Heart left ventricle (tissue), 16 donors: ENCODE measurements around the gene PRADC1. TPM values are rescaled to one million over a fixed set of nuclear protein-coding genes. Genes with fewer than 3 reads are reported as not detected.

Experiments
- ATAC-seq, 4 donors: fragments of 200-7000 bp; cut with Tn5 transposase; one replicate each; pipeline ENCODE4 v1.9.1; 2020 to 2022; ENCODE audit warnings: moderate library complexity in 4 of 4, mild to moderate bottlenecking in 3 of 4, moderate number of reproducible peaks in 1 of 4
- DNase-seq, 5 donors: peaks; one replicate each; pipeline ENCODE4 v3.0.0-alpha.2; 2020
- H3K27ac ChIP-seq, 12 donors: fragments of 200-600 bp; sonication (generic) in 4 of 12; one replicate each; pipeline versions ENCODE4 v1.5.0 to v1.8.0; 2016 to 2022; ENCODE audit warnings: mild to moderate bottlenecking in 2 of 12
- H3K27me3 ChIP-seq, 9 donors: fragments of 200-600 bp; sonication (generic) in 2 of 9; one replicate each; pipeline versions ENCODE4 v1.5.1 to v1.8.0; 2016 to 2022; ENCODE audit warnings: mild to moderate bottlenecking in 3 of 9
- H3K36me3 ChIP-seq, 9 donors: fragments of 200-600 bp; sonication (generic) in 2 of 9; one replicate each; pipeline versions ENCODE4 v1.5.0 to v1.8.0; 2018 to 2022; ENCODE audit warnings: mild to moderate bottlenecking in 2 of 9
- H3K4me1 ChIP-seq, 12 donors: fragments of 200-600 bp; sonication (generic) in 4 of 12; one replicate each; pipeline versions ENCODE4 v1.5.0 to v1.8.0; 2016 to 2022; ENCODE audit warnings: mild to moderate bottlenecking in 3 of 12
- H3K4me3 ChIP-seq, 12 donors: fragments of 200-600 bp; sonication (generic) in 4 of 12; one replicate each; pipeline versions ENCODE4 v1.5.0 to v1.8.0; 2017 to 2022; ENCODE audit warnings: mild to moderate bottlenecking in 9 of 12, moderate library complexity in 4 of 12
- H3K9me3 ChIP-seq, 12 donors: fragments of 200-600 bp; sonication (generic) in 4 of 12; one replicate each; pipeline versions ENCODE4 v1.5.0 to v1.8.0; 2016 to 2022; ENCODE audit warnings: mild to moderate bottlenecking in 1 of 12
- CTCF ChIP-seq, 12 donors: fragments of 200-600 bp; sonication (generic) in 4 of 12; IDR thresholded peaks; one replicate each; pipeline versions ENCODE4 v1.5.0 to v1.8.0; 2018 to 2022; ENCODE audit warnings: antibody characterized with exemption in 12 of 12, mild to moderate bottlenecking in 5 of 12
- POLR2A ChIP-seq, 2 donors: fragments of 450-650 bp; IDR thresholded peaks; one replicate each; pipeline ENCODE4 v1.6.1; 2017; ENCODE audit warnings: antibody characterized with exemption in 2 of 2, mild to moderate bottlenecking in 2 of 2, moderate library complexity in 2 of 2
- WGBS, 4 donors: extraction: QIAGEN DNeasy Blood & Tissue Kit in 2 of 4; methylation state at CpG; one replicate each; pipeline versions ENCODE4 v1.1.5 to v1.1.7; 2013 to 2018; 5-methylcytosine and 5-hydroxymethylcytosine counted together
- intact Hi-C, 10 donors: fragments of 100-400 bp; cut with DNase I; formaldehyde crosslinking; loops; one replicate each; pipeline versions ENCODE4 v1.11.1 to v1.14.2; 2022
- polyA plus RNA-seq, 2 donors: library from polyadenylated mRNA; stranded (reverse); fragments of 200-250 nt; gene quantifications; one replicate each; pipeline ENCODE4 v1.2.3, GENCODE V29; 2013
- total RNA-seq, 9 donors: library from RNA; depleted of rRNA in 2 of 9; stranded (reverse); fragments of >200 nt in 2 of 9; fragmentation: NEBNext Ultra II Directional in 3 of 9; extraction: Animal tissue kit (Norgen Biotek cat#: 25700) in 3 of 9; gene quantifications; one replicate each; pipeline versions ENCODE4 v1.1.0 to v1.2.4, GENCODE V29; 2016 to 2023
- donor health status: ischemic (EF 13 %, LVEDD 7.1; RV severe dilation, severe dysfunction).
- donor health status: healthy with polysubstance abuse.
- donor health status: DM: no; HTN: yes; CAD: no.
- donor health status: DM: no; HTN: no; CAD: no.
- donor health status: ischemic (EF 25% LVEDD 6.9; RV normal size, moderate dysfunction).
- donor health status: ischemic (EF 25% LVEDD 5.7; RV mildly dilated, moderate dysfunction).
- donor health status: healthy.
- donor health status: DM: yes; HTN: yes; CAD: no.
- donor health status: ischemic (EF 35%, LVEDD 5.7; RV mildly dilated, moderate dysfunction).
- donor health status: nonischemic (EF 11% LVEDD 7.7; RV severe dilation, severe dysfunction).
- donor health status: DM: yes; HTN: yes; CAD: no.
- donor health status: PGD.
- donor health status: ischemic (EF 29% LVEDD 5.4; RV normal size, mild dysfunction).
- donor health status: nonischemic (EF 23%, LVEDD 6.1; RV moderate dilation, normal function).

PRADC1 gene
- total and polyA plus RNA-seq, 11 donors = 57.2 to 155 (median 86.4) TPM

DNA sequence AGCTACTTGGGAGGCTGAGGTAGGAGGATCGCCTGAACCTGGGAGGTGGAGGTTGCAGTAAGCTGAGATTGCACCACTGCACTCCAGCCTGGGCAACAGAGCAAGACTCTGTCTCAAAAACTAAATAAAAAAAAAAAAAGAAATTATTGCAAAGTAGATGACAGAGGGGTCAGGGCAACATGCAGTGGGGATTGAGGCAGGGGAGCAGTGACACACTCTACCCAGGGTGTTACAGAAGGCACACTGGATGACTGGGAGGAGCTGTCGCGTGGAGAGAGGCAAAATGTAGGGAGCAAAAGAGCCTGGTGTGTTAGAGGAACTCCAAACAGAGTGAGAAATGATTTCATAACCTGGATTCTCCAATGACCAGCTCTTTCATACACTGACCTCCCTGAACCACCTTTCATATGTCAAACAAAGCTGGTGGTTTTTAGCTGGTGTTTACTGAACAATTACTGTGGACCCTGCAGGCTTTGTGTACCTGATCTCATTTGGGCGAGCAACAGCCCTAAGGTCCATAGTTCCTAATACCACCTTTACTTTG is 29.1 kb upstream of the PRADC1 start:
- no peak for TF ChIP-seq POLR2A (IDR thresholded peaks at IDR 0.05)
- TF ChIP-seq CTCF (IDR thresholded peaks at IDR 0.05) = no peak
- H3K27ac ChIP-seq = no peak overlapping the region
- H3K9me3 ChIP-seq = no peaks in the 10 kb centered on the region
- WGBS, 4 donors = 88 to 92% (median 91%) methylated on average over 4 of the region's 4 CpGs
- ATAC-seq = no peak
- no peak for DNase-seq
- H3K36me3 ChIP-seq = no peaks in the 10 kb centered on the region
- intact Hi-C loops = no loop called here
- peaks cover 0 to 21% (median 13%) of the 10 kb centered on the region in 9 donors for H3K27me3 ChIP-seq
- H3K4me1 ChIP-seq = no peaks in the 10 kb centered on the region
- no peak overlapping the region for H3K4me3 ChIP-seq

- intact Hi-C loops = no loop called here
- no peak overlapping the region for H3K4me3 ChIP-seq
- no peaks in the 10 kb centered on the region for H3K9me3 ChIP-seq
- H3K27ac ChIP-seq = no peak overlapping the region
- 10 to 26% (median 16%) methylated on average over 16 to 17 of the region's 17 CpGs for WGBS, 4 donors
- peak in 2 of 5 donors; percentile 62 to 65 for DNase-seq
- H3K36me3 ChIP-seq = peaks cover 0 to under 1% (median 0%) of the 10 kb centered on the region in 9 donors
- H3K27me3 ChIP-seq = peaks cover 0 to 9% (median 0%) of the 10 kb centered on the region in 9 donors
- H3K4me1 ChIP-seq = no peaks in the 10 kb centered on the region
- peak in 3 of 4 donors; percentile 52 to 77 (median 73) for ATAC-seq
- TF ChIP-seq POLR2A (IDR thresholded peaks at IDR 0.05) (no peak), CTCF (IDR thresholded peaks at IDR 0.05) (peak; percentile 19 to 58 (median 43))
These were observed 27.4 kb upstream of the PRADC1 start for GRCh38 chr2:73260338-73260984.

DNA sequence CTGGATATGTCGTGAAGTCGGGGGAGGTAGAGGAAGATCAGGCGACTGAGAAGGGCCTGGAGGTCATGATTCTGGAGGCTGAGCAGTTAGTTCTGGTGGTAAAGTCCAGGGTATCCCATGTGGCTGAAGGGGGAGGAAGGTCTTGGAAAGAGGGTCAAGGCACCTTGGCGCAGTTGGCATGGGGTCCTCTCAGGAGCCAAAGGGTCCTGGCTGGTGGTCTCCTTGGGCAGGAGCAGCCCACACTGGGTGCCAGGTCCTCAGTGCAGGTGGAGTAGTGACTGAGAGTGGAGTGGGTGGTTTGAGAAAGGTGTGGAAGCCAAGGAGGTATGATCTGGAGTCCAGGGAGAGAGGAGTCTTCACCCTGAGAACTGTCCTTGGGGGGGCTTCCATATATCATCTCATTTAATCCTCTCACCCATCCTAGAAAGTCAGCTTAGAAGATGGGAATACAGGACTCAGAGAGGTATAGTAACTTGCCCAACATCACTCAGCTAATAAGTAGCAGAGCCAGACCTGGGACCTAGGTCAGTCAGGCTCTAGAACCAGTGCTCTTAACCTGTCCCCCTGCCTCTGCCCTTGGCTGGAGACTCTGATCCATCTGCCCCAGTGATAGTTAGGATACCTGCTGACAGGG is 26.8 kb upstream of the PRADC1 start:
- DNase-seq (no peak), ATAC-seq (no peak)
- intact Hi-C loops = no loop called here
- no peaks in the 10 kb centered on the region for H3K4me1 ChIP-seq
- peaks cover 0 to 2% (median 0%) of the 10 kb centered on the region in 9 donors for H3K27me3 ChIP-seq
- no peak overlapping the region for H3K4me3 ChIP-seq
- no peaks in the 10 kb centered on the region for H3K9me3 ChIP-seq
- 69 to 93% (median 80%) methylated on average over 4 of the region's 4 CpGs for WGBS, 4 donors
- TF ChIP-seq CTCF (IDR thresholded peaks at IDR 0.05) = no peak
- peaks cover 0 to 7% (median 2%) of the 10 kb centered on the region in 9 donors for H3K36me3 ChIP-seq
- H3K27ac ChIP-seq = no peak overlapping the region

- Histone ChIP-seq H3K4me1 (no peaks in the 10 kb centered on the region), H3K4me3 (no peak overlapping the region), H3K27ac (no peak overlapping the region), H3K27me3 (no peaks in the 10 kb centered on the region), H3K9me3 (no peaks in the 10 kb centered on the region), H3K36me3 (peaks cover 0 to 13% (median 7%) of the 10 kb centered on the region in 9 donors)
- no peak for TF ChIP-seq POLR2A (IDR thresholded peaks at IDR 0.05)
- no peak for TF ChIP-seq CTCF (IDR thresholded peaks at IDR 0.05)
- ATAC-seq = no peak
- intact Hi-C loops = no loop called here
- DNase-seq = no peak
- 84 to 95% (median 88%) methylated on average over 6 to 8 of the region's 8 CpGs for WGBS, 4 donors
These were observed 26.2 kb upstream of the PRADC1 start for GRCh38 chr2:73259276-73259675.
